NCI-H524 treated with DMSO at 0.1 percent for 48 hours (cell line): Measurements from ENCODE around the gene GPC6.

Experiments used
- DNase-seq: peaks from one replicate; lab custom pipeline; 2025; lab: John Stamatoyannopoulos, UW

Gene GPC6

GRCh38 chr13:93230261-93230855, 3.8 kb downstream of the GPC6 start:
- DNase-seq: no peak

- no peak for DNase-seq
Observed at GRCh38 chr13:93231867-93232266, 5.3 kb downstream of the GPC6 start.

- no peak for DNase-seq
Observed at GRCh38 chr13:93233997-93234416, 7.4 kb downstream of the GPC6 start.

GRCh38 chr13:93234459-93234858, 7.9 kb downstream of the GPC6 start:
- DNase-seq: no peak

- peak; percentile 66 for DNase-seq
Observed at GRCh38 chr13:93235258-93236015, 8.8 kb downstream of the GPC6 start.

- DNase-seq: no peak
Observed at GRCh38 chr13:93238711-93239110, 12.1 kb downstream of the GPC6 start.

- no peak for DNase-seq
Observed at GRCh38 chr13:93243375-93244063, 16.9 kb downstream of the GPC6 start.

GRCh38 chr13:93244141-93244917, 17.7 kb downstream of the GPC6 start:
- DNase-seq: no peak

- no peak for DNase-seq
Observed at GRCh38 chr13:93244918-93245280, 18.3 kb downstream of the GPC6 start.

- no peak for DNase-seq
Observed at GRCh38 chr13:93246069-93246468, 19.5 kb downstream of the GPC6 start.

GRCh38 chr13:93248627-93249047, 22.0 kb downstream of the GPC6 start:
- DNase-seq: peak; percentile 55

- DNase-seq: no peak
Observed at GRCh38 chr13:93249364-93250306, 23.0 kb downstream of the GPC6 start.

- DNase-seq: no peak
Observed at GRCh38 chr13:93254775-93255174, 28.2 kb downstream of the GPC6 start.

GRCh38 chr13:93256998-93257397, 30.4 kb downstream of the GPC6 start:
- no peak for DNase-seq

- no peak for DNase-seq
Observed at GRCh38 chr13:93259527-93260080, 33.0 kb downstream of the GPC6 start.

GRCh38 chr13:93260591-93260990, 34.0 kb downstream of the GPC6 start:
- no peak for DNase-seq

- DNase-seq: no peak
Observed at GRCh38 chr13:93262729-93263345, 36.2 kb downstream of the GPC6 start.

- DNase-seq: no peak
Observed at GRCh38 chr13:93264876-93265275, 38.3 kb downstream of the GPC6 start.

- DNase-seq: no peak
Observed at GRCh38 chr13:93265800-93266199, 39.2 kb downstream of the GPC6 start.

- DNase-seq: no peak
Observed at GRCh38 chr13:93266681-93267080, 40.1 kb downstream of the GPC6 start.
